ENCODE results near the gene ASRGL1. TPM values are rescaled to one million over a fixed set of nuclear protein-coding genes. Genes with fewer than 3 reads are reported as not detected.

ASRGL1 gene
- total RNA-seq, 4 donors from 2014 or later, result 2.1 to 11.6 (median 6.7) TPM

- Histone ChIP-seq H3K4me1 (peaks cover 0 to 7% (median 2%) of the 10 kb centered on the region in 4 donors), H3K27me3 (peaks cover 0 to 32% (median 0%) of the 10 kb centered on the region in 4 donors), H3K9me3 (peaks cover 0 to 13% (median 6%) of the 10 kb centered on the region in 4 donors), H3K36me3 (no peaks in the 10 kb centered on the region), H3K4me3 (no peak overlapping the region), H3K27ac (replicated peaks in 1 of 4) (no peak overlapping the region)
- TF ChIP-seq POLR2A (IDR thresholded peaks at IDR 0.05; ENCODE audit: low read depth), result no peak
- no peak for TF ChIP-seq EP300 (IDR thresholded peaks at IDR 0.05)
- TF ChIP-seq POLR2AphosphoS5 (IDR thresholded peaks at IDR 0.05), result no peak
- no peak for TF ChIP-seq CTCF (IDR thresholded peaks at IDR 0.05)
- no peak for DNase-seq (ENCODE audit: extremely low spot score)
- intact Hi-C loops (cut with DNase I), result no loop called here
These were observed 29.3 kb upstream of the ASRGL1 start for GRCh38 chr11:62307950-62308349.

GRCh38 chr11:62309991-62310390 lies 27.3 kb upstream of the ASRGL1 start:
- H3K27me3 ChIP-seq, result peaks cover 0 to 39% (median 2%) of the 10 kb centered on the region in 4 donors
- no peak overlapping the region for H3K27ac ChIP-seq (replicated peaks in 1 of 4)
- H3K9me3 ChIP-seq, result peaks cover 0 to 13% (median 6%) of the 10 kb centered on the region in 4 donors
- no peaks in the 10 kb centered on the region for H3K36me3 ChIP-seq
- peaks cover 0 to 7% (median 2%) of the 10 kb centered on the region in 4 donors for H3K4me1 ChIP-seq
- intact Hi-C loops (cut with DNase I), result loop anchor here (2.0 kb wide), 1 partner anchor 139 kb away; no protein-coding TSS in a partner anchor
- 57% methylated on average over 7 of the region's 7 CpGs for WGBS
- no peak for DNase-seq (ENCODE audit: extremely low spot score)
- no peak for TF ChIP-seq POLR2A (IDR thresholded peaks at IDR 0.05; ENCODE audit: low read depth)
- TF ChIP-seq POLR2AphosphoS5 (IDR thresholded peaks at IDR 0.05), result no peak
- no peak for TF ChIP-seq CTCF (IDR thresholded peaks at IDR 0.05)
- TF ChIP-seq EP300 (IDR thresholded peaks at IDR 0.05), result no peak
- no peak overlapping the region for H3K4me3 ChIP-seq

- no peak overlapping the region for H3K27ac ChIP-seq (replicated peaks in 1 of 4)
- intact Hi-C loops (cut with DNase I), result no loop called here
- H3K4me3 ChIP-seq, result no peak overlapping the region
- H3K4me1 ChIP-seq, result peaks cover 0 to 7% (median 2%) of the 10 kb centered on the region in 4 donors
- peaks cover 0 to 26% (median 2%) of the 10 kb centered on the region in 4 donors for H3K27me3 ChIP-seq
- WGBS, result 80% methylated on average over 1 of the region's 1 CpG
- H3K36me3 ChIP-seq, result no peaks in the 10 kb centered on the region
- no peak for DNase-seq (ENCODE audit: extremely low spot score)
- no peaks in the 10 kb centered on the region for H3K9me3 ChIP-seq
- TF ChIP-seq POLR2AphosphoS5 (IDR thresholded peaks at IDR 0.05) (no peak), EP300 (IDR thresholded peaks at IDR 0.05) (no peak), CTCF (IDR thresholded peaks at IDR 0.05) (no peak), POLR2A (IDR thresholded peaks at IDR 0.05; ENCODE audit: low read depth) (no peak)
These were observed 21.8 kb upstream of the ASRGL1 start for GRCh38 chr11:62315431-62315830.

GRCh38 chr11:62322524-62322923 lies 14.7 kb upstream of the ASRGL1 start:
- H3K9me3 ChIP-seq, result no peaks in the 10 kb centered on the region
- H3K36me3 ChIP-seq, result no peaks in the 10 kb centered on the region
- 81% methylated on average over 2 of the region's 2 CpGs for WGBS
- H3K4me3 ChIP-seq, result no peak overlapping the region
- no peak for DNase-seq (ENCODE audit: extremely low spot score)
- no peak overlapping the region for H3K27ac ChIP-seq (replicated peaks in 1 of 4)
- no peaks in the 10 kb centered on the region for H3K4me1 ChIP-seq
- TF ChIP-seq EP300 (IDR thresholded peaks at IDR 0.05), result no peak
- TF ChIP-seq POLR2A (IDR thresholded peaks at IDR 0.05; ENCODE audit: low read depth), result no peak
- TF ChIP-seq POLR2AphosphoS5 (IDR thresholded peaks at IDR 0.05), result no peak
- TF ChIP-seq CTCF (IDR thresholded peaks at IDR 0.05), result no peak
- peaks cover 0 to 32% (median 4%) of the 10 kb centered on the region in 4 donors for H3K27me3 ChIP-seq
- intact Hi-C loops (cut with DNase I), result no loop called here

All from esophagus muscularis mucosa (tissue), 4 donors.